ENCODE measurements around the gene RANGRF.

DNA sequence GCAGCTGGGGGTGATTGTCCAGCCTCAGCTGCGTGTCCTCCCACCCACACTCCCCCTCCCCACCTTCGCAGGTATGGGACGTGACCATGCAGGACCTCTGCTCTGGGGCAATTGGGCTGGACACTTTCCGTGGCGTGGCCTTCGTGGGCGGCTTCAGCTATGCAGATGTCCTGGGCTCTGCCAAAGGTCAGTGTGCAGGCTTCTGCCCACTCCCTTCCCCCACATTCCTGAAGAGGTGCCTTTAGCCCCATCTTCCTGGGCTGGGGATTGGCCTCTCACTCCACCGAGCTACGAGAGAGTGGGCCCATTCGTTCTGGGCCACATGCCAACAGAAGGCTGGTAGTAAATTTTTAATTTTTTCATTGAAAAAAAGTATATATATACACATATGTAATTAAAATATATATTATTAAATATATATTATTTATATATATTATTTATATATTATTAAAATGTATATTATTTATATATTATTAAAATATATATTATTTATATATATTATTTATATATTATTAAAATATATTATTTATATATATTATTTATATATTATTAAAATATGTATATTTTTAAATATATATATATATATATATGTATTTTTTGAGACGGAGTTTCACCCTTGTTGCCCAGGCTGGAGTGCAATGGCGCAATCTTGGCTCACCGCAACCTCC is 20.9 kb upstream of the RANGRF start:
- TF ChIP-seq, protein P1, sequence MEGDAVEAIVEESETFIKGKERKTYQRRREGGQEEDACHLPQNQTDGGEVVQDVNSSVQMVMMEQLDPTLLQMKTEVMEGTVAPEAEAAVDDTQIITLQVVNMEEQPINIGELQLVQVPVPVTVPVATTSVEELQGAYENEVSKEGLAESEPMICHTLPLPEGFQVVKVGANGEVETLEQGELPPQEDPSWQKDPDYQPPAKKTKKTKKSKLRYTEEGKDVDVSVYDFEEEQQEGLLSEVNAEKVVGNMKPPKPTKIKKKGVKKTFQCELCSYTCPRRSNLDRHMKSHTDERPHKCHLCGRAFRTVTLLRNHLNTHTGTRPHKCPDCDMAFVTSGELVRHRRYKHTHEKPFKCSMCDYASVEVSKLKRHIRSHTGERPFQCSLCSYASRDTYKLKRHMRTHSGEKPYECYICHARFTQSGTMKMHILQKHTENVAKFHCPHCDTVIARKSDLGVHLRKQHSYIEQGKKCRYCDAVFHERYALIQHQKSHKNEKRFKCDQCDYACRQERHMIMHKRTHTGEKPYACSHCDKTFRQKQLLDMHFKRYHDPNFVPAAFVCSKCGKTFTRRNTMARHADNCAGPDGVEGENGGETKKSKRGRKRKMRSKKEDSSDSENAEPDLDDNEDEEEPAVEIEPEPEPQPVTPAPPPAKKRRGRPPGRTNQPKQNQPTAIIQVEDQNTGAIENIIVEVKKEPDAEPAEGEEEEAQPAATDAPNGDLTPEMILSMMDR (IDR thresholded peaks at IDR 0.05) = no peak
- TF ChIP-seq POLR2A (IDR thresholded peaks at IDR 0.05) = no peak

Data from esophagus squamous epithelium (tissue), 4 donors.